GM21737 (cell line): Measurements from ENCODE around the gene SCFD2.
"Not testable (repeated sequence)": the region's sequence is repeated elsewhere in the genome, so short reads cannot be mapped to it uniquely, and the experiment has no call there.

Source experiments
- ATAC-seq: cut with Tn5 transposase; IDR thresholded peaks from one replicate; pipeline ENCODE4 v1.9.1; 2021; ENCODE audit warnings: mild to moderate bottlenecking, moderate library complexity; ENCODE audit not compliant: unreplicated experiment

The SCFD2 gene

DNA sequence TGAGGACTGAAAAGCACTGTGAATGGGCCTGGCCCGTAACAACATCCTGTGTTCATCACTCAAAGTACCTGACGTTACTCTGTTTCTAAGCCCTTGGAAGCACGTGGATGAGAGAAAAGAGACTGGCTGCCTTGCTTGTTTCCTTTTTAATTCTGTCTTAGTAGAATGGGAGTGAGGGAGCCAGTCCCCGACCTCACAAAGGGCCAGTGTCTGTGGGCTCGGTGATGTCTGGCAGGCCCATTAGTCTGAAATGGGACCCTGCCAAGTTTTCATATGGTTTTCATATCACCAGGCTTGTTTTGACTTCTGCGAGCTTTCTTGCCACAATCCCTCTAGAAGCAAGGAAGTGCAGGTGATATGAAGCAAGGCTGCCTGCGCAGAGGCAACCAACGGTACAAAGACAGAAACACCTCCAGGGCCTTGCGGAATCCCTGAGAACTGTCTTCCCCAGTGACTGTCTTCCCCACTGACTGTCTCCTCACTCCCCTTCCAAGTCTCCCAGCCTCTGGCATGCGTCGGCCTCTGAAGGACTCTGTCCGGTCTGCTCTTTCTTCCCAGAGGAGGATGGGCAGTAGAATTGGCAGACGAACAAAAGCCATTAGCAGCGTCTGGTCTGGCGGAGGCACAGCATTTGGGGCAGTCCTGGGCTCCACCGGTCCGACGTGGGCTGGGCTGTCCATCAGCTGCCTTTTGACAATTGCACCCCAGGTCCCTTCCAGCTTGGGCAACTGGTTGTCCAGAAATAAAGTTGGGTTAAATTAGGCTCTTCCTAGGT is 524.0 kb downstream of the SCFD2 start:
- no peak for ATAC-seq

DNA sequence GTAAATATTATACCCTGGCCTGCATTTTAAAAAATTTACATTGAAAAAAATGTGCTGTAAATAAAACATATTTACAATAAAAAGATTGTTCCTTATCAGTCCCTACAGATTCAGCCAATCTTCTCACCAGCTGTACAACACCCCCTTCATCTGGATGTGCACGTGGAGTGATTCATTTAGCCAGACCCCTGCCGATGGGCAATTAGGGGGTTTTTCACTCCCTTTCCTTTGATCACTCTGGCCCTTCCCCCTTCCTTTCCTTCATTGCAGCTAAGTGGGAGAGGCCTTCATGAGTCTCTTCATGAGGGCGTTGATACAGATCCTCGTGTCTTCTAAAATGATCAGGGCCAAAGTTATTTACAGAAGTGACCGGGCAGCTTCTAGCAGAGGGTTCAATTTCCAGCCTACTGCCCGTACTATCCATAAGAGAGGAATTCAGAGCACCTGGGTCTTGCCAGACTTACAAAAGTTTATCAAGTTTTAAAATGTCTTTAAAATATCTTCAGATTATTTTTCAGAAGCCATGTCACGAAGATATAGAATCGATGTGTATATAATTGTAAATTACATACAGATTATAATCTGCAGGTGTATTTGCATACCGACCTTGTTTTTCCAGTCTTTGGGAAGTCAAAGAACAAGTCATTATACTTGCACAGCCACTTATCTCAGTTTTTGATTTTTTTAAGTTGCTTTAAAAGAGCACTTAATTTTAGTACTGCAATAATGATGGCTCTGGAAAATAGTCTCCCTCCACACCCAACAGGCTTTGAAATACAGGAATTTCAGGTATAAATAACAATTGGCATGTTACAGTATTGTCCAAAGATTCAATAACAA is 525.1 kb downstream of the SCFD2 start:
- ATAC-seq = no peak

DNA sequence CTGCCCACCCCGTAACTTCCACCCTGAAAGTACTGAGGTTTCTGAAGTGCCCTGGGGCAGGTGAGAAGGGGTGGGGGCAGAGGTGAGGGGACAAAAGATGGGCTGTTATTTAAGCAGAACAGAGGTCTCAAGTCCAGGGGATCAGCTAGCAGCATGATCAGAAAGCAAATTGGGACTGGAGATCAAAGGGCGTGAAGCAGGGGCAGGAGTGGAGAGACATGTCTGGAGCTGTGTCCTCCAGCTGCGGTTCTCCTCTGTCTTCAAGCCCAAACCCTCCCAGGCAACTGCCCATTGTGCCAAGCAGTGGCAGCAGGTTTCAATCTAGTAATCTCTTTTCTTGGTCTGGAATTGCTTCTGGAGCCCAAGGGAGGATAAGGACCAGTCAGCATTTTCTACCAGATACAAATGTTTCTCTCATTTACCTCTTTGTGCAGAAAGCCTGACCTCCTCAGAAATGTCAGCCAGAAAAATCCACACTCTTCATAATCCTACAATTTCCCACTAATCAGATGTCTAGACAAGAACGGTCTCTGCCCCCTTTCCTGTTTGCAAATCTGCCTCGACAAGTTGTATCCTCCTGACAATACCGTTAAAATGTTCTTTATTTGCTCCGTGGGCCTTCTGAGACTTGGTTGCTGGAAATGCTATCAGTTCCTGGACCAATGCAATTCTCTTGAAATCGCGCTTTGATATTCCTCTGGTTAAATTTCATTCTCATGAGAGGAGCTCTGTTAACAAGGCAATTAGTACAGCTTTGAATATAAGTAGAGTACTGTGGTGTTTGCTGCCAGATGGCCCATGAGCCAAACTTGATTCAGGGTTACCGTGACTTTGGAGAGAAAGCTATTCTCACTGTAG is 526.9 kb downstream of the SCFD2 start:
- ATAC-seq = no peak

DNA sequence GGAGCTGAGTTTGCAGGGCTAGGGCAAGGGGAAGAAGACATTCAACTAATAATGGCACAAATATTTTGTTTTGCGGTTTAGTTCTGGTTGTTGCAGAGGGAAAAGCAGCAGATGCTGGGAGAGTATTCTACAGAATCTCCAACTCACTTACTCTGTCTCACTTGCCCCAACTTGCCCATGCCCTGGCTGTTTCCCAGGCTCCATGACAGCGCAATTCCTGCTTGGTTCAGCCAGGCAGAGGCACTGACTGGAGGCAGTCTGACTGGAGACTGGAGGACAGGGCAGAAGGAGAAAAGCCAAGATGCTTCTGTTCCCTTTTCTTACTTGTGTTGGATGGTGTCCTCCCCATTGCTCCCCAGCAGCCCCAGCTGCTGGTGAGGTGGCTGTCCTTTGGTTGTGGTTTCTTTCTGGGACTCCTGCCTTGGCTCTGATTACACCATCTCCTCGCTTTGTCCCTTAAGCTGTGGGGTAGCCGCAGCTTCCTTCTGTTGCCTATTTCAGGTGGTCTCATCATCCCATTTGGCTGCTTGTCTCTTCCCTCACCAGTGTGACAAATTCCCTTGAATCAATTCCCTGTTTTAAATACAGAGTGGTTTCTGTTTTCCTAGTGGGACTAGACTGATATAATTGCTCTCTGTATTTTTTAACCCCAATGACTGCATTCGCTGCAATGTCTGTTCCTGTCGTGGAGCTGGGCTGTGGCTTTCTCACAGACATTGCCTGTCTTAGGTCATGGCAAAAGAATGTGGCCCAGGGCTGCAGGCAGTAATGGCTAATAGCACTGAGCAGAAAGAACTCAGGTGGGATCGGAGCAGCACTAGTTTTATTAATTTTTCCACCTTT is 527.9 kb downstream of the SCFD2 start:
- ATAC-seq = no peak

DNA sequence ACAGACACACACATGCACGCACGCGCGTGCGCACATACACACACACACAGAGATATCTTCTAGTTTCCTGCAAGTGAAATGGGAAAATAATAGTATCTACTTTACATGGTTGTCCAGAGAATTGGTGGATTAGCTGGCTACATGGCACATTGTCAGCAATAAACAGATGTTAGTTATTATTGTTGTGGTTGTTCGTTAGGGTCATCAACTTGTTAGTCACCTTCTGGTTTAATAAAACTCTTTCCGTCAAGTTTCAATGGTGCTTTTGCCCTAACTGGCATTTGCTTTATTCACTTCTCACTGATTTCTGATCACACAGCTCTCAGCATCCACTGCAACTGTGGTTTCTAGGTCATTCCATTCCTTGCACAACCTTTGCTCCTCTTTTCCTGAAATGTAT is 529.2 kb downstream of the SCFD2 start:
- no peak for ATAC-seq

DNA sequence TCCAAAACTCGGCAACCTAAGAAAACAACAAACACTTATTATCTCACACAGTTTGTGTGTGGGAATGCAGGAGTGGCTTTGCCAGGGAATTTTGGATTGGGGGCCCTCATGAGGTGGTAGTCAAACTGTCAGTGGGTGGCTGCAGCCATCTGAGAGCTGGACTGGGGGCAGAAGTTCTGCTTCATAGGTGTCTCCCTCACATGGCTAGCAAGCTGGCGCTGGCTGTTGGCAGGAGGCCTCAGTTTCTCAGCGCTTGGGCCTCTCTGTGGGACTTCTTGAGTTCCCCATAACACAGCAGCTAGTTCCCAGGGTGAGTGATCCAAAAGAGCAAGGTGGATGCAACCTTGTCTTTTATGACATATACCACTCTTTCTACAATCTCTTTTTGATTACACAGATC is 529.7 kb downstream of the SCFD2 start:
- no peak for ATAC-seq

DNA sequence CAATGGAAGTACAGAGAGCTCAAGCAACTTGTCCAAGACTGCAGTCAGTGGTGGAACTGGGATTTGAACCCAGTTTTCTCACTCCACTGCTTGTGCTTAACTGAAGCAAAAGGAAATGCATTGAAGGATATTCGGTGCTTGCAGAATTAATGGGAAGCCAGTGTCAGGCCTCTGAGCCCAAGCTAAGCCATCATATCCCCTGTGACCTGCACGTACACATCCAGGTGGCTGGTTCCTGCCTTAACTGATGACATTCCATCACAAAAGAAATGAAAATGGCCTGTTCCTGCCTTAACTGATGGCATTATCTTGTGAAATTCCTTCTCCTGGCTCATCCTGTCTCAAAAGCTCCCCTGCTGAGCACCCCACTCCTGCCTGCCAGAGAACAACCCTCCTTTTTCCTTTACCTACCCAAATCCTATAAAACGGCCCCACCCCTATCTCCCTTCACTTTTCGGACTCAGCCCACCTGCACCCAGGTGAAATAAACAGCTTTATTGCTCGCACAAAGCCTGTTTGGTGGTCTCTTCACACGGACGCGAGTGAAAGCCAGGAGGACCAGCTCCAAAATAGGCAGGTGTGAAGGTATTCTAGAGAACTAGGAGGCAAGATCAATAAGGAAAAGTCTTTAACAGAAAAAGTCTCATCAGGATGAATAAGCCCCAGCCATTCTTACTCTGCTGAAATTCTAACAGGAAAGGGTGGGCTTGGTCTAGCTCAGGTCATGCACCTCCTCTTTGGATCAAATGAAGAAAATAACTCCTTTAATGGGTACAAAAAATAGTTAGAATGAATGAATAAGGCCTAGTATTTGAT is 531.0 kb downstream of the SCFD2 start:
- not testable (repeated sequence) for ATAC-seq

DNA sequence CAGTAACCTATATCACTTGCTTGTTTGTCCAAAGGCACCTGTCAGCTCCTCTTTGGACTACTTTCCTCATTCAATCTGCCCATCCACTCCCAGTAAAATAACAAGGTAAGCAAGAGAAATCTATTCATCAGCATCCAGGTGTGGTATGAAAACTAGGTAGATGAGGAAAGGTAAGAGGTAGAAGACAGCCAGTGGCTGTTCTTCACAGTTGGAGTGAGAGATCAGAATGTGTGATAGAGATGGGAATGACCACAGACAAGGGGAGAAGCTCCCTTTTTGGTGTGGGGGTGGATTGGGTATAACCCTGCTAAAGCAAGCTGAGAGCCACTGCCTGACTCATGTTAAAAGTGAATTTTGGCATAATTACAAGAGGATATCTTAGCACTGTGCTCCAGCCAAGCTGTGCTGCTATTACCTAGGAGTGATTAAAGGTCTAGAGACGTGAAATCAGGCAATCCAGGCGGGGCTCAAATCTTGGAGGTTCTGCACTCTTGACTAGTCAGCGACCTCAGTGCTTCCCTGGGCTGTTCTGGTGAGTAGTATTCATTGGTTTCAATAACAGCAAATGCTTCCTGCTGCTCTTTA is 531.8 kb downstream of the SCFD2 start:
- ATAC-seq = no peak

DNA sequence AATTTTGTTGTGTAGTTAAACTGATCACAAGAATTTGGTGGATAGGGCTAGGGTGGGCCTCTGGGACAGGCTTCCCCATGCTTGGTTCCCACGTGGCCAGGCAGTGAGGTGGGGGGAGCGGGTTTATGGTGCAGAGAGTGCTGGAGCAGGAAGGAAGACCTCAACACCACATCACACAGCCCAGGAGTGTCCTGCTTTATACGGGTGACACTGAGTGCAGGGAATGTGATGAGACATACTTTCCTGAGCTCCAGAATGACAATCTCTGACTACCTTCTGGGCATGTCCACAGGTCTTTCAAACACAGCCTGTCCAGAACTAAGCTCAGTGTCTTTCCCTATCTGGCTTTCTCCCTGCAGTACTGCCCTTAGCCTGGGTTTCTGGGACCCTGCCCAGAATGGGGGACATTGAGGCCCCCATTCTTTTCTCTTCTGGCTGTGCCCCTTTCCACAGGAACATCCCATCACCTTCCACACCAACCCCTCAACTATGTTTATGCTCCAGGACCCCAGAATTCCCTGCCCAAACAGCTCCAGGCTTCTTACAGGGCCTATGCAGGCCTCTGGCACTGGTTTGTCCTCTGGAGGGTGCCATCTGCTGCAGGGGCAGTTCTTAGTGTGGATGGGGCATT is 540.3 kb downstream of the SCFD2 start:
- no peak for ATAC-seq

DNA sequence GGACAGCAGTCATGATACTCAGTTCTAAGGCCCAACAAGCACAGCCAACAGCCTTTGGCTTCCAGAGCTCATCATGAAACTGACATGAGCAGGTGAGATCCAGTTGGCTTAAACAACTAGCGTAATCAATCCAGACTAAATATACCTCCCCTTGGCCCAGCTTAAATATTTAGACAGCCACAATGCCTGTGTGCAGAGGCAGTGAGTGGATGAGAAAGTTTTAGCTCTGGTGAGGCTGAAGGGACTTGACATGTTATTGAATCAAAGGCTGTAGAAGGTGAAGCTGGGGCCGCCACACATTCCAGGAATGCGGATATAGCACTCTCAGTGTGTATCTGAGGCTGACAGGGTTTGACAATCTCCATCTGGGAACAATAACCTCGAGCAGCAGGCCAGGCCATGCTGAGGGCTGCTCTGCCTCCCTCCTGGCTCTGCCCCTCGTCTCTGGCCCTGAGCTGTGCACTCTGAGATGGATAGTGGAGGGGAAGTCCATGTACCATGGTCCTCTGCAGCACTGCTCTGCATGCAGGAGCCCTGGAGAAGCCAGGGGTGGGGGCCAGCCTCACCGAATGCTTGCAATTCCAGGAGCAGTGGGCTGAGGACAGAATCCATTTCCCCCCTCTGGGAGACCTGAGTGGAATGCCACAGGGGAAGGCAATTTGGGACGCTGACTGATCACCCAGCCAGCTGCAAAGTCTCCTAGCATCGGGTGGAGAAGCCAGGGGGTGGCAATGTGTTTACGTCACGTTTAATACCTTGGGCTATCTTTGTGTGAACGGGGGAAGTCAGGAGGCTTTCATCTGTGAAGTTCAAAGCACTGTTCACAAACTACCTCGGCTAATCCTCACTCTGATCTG is 541.0 kb downstream of the SCFD2 start:
- ATAC-seq = no peak

DNA sequence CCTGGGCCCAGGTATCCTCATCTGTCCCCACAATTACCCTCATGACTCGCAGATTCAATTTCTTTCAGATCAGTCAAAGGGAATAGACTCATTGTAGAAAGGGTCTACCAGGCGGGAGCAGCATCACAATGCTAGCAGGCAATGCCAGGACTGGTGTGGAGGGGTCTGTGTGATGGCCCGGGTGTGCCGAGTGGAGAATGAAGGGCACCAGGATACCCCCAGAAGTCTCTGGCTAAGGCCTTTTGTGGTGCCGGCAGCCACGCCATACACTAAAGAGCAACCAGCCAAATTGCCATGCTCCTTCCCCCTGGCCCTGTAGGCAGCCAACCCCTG is 541.6 kb downstream of the SCFD2 start:
- no peak for ATAC-seq

DNA sequence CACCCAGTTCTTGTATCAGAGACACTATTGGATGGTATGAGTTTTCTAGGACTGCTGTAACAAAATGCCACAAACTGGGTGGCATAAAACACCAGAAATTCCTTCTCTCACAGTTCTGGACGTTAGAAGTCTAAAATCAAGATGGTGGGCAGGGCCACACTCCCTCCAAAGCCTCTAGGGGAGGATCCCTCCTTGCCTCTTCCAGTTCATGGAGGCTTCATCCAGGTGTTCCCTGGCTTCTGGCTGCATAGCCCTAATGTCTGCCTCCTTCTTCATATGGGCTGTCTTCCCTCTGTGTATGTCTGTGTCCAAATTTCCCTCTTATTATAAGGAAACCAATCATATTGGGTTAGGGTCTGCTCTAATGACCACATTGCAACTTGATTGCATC is 542.2 kb downstream of the SCFD2 start:
- ATAC-seq = no peak
